ENCODE results near the gene CDK1.

Gene CDK1

GRCh38 chr10:60778214-60778970 lies at the start of gene CDK1:
TSS of gene CDK1 (plus strand) at chr10:60778478. CDS start at chr10:60780166, 1,688 bp downstream.
- peak; percentile 96 for DNase-seq

- no peak for DNase-seq
Measured at GRCh38 chr10:60729106-60729505, 49.2 kb upstream of the CDK1 start.

GRCh38 chr10:60731134-60731885 lies 47.0 kb upstream of the CDK1 start:
- DNase-seq: no peak

- DNase-seq: no peak
Measured at GRCh38 chr10:60732198-60732806, 46.0 kb upstream of the CDK1 start.

- DNase-seq: peak; percentile 23
Measured at GRCh38 chr10:60732807-60733516, 45.3 kb upstream of the CDK1 start.

GRCh38 chr10:60733517-60733822 lies 44.8 kb upstream of the CDK1 start:
- DNase-seq: no peak

- DNase-seq: no peak
Measured at GRCh38 chr10:60733826-60734225, 44.5 kb upstream of the CDK1 start.

GRCh38 chr10:60734226-60734625 lies 44.1 kb upstream of the CDK1 start:
- no peak for DNase-seq

- DNase-seq: no peak
Measured at GRCh38 chr10:60735244-60735643, 43.0 kb upstream of the CDK1 start.

GRCh38 chr10:60737242-60737641 lies 41.0 kb upstream of the CDK1 start:
- no peak for DNase-seq

- DNase-seq: no peak
Measured at GRCh38 chr10:60739558-60739957, 38.7 kb upstream of the CDK1 start.

GRCh38 chr10:60742512-60742911 lies 35.8 kb upstream of the CDK1 start:
- DNase-seq: no peak

GRCh38 chr10:60747817-60748469 lies 30.3 kb upstream of the CDK1 start:
- no peak for DNase-seq

- no peak for DNase-seq
Measured at GRCh38 chr10:60753152-60753551, 25.1 kb upstream of the CDK1 start.

- DNase-seq: no peak
Measured at GRCh38 chr10:60753817-60754216, 24.5 kb upstream of the CDK1 start.

GRCh38 chr10:60757420-60757895 lies 20.8 kb upstream of the CDK1 start:
- DNase-seq: no peak

GRCh38 chr10:60759181-60759580 lies 19.1 kb upstream of the CDK1 start:
- DNase-seq: no peak

- no peak for DNase-seq
Measured at GRCh38 chr10:60760711-60761210, 17.5 kb upstream of the CDK1 start.

GRCh38 chr10:60762554-60762953 lies 15.7 kb upstream of the CDK1 start:
- no peak for DNase-seq

- DNase-seq: no peak
Measured at GRCh38 chr10:60767424-60767823, 10.9 kb upstream of the CDK1 start.

GRCh38 chr10:60769406-60769805 lies 8.9 kb upstream of the CDK1 start:
- DNase-seq: no peak

GRCh38 chr10:60777696-60778213 lies 523 bp upstream of the CDK1 start:
- no peak for DNase-seq
